ENCODE measurements around the gene RUNX2.

Gene RUNX2

DNA sequence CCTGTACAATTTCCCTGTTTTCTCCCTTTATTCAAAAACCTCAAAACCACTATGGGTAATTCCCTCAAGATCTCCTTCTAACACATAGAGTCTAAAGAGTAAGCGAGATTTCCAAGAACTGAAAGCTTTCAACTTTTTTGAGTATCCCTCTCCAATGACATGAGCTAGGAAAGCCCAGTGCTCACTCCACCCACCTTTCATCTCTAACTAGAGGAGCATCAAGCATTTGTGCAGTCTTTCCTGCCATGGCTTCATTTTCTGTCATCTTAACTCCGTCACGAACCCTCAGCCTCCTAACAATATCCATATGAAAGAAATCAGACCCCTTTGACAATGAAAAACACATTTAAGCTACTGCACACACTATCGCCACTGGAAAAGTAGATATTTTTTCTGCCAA, 141.5 kb downstream of the RUNX2 start:
- TF ChIP-seq TAF1 (IDR thresholded peaks at IDR 0.05; ENCODE audit: low read depth) = no peak
- no peak for TF ChIP-seq CEBPB (IDR thresholded peaks at IDR 0.05)
- no peak for TF ChIP-seq YY1 (IDR thresholded peaks at IDR 0.05; ENCODE audit: low read depth)
- no peak for TF ChIP-seq TCF12 (IDR thresholded peaks at IDR 0.05; ENCODE audit: low read depth)
- no peak for TF ChIP-seq EP300 (IDR thresholded peaks at IDR 0.05; ENCODE audit: borderline replicate concordance)
- no peak for TF ChIP-seq NFIC (IDR thresholded peaks at IDR 0.05)
- TF ChIP-seq CREB1 (IDR thresholded peaks at IDR 0.05; ENCODE audit: low read depth) = no peak
- TF ChIP-seq, protein P1, sequence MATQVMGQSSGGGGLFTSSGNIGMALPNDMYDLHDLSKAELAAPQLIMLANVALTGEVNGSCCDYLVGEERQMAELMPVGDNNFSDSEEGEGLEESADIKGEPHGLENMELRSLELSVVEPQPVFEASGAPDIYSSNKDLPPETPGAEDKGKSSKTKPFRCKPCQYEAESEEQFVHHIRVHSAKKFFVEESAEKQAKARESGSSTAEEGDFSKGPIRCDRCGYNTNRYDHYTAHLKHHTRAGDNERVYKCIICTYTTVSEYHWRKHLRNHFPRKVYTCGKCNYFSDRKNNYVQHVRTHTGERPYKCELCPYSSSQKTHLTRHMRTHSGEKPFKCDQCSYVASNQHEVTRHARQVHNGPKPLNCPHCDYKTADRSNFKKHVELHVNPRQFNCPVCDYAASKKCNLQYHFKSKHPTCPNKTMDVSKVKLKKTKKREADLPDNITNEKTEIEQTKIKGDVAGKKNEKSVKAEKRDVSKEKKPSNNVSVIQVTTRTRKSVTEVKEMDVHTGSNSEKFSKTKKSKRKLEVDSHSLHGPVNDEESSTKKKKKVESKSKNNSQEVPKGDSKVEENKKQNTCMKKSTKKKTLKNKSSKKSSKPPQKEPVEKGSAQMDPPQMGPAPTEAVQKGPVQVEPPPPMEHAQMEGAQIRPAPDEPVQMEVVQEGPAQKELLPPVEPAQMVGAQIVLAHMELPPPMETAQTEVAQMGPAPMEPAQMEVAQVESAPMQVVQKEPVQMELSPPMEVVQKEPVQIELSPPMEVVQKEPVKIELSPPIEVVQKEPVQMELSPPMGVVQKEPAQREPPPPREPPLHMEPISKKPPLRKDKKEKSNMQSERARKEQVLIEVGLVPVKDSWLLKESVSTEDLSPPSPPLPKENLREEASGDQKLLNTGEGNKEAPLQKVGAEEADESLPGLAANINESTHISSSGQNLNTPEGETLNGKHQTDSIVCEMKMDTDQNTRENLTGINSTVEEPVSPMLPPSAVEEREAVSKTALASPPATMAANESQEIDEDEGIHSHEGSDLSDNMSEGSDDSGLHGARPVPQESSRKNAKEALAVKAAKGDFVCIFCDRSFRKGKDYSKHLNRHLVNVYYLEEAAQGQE (IDR thresholded peaks at IDR 0.05; ENCODE audit: low read depth) = no peak
- no peak for TF ChIP-seq MAX (IDR thresholded peaks at IDR 0.05)
- TF ChIP-seq FOXM1 (IDR thresholded peaks at IDR 0.05; ENCODE audit: borderline replicate concordance, low read depth) = no peak
- no peak for TF ChIP-seq RAD21 (IDR thresholded peaks at IDR 0.05; ENCODE audit: low read depth)
- TF ChIP-seq EGR1 (IDR thresholded peaks at IDR 0.05) = no peak
- no peak for TF ChIP-seq TEAD4 (IDR thresholded peaks at IDR 0.05)
- TF ChIP-seq USF1 (IDR thresholded peaks at IDR 0.05) = no peak
- TF ChIP-seq ZBTB7A (IDR thresholded peaks at IDR 0.05; ENCODE audit: low read depth) = no peak

- TF ChIP-seq TEAD4 (IDR thresholded peaks at IDR 0.05) (no peak), CEBPB (IDR thresholded peaks at IDR 0.05) (no peak), TAF1 (IDR thresholded peaks at IDR 0.05; ENCODE audit: low read depth) (no peak), USF1 (IDR thresholded peaks at IDR 0.05) (no peak), RAD21 (IDR thresholded peaks at IDR 0.05; ENCODE audit: low read depth) (no peak), NFIC (IDR thresholded peaks at IDR 0.05) (no peak), TCF12 (IDR thresholded peaks at IDR 0.05; ENCODE audit: low read depth) (no peak), YY1 (IDR thresholded peaks at IDR 0.05; ENCODE audit: low read depth) (no peak), CREB1 (IDR thresholded peaks at IDR 0.05; ENCODE audit: low read depth) (no peak)
Observed at GRCh38 chr6:45470131-45470738, 142.1 kb downstream of the RUNX2 start.

DNA sequence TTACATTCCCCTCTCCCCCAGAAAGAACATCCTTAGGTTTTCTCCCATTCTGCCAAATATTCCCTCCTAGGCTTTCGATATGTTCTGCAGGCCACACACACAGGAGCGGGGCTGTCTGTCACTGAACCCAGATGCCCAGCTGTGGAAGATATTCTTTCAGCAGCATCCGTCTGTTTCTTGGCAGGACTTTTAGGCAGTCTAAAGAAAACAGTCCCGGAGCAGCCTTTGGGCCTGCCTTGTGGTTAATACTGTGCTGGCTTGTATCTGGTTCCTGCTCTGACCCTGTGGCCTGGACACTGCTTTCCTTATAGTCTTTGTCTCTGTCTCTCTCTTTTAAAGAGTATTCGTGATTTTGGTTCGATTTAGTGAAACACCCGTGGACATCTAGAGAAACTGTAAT, 144.3 kb downstream of the RUNX2 start:
- no peak for TF ChIP-seq TCF12 (IDR thresholded peaks at IDR 0.05; ENCODE audit: low read depth)
- TF ChIP-seq TEAD4 (IDR thresholded peaks at IDR 0.05) = no peak
- TF ChIP-seq CREB1 (IDR thresholded peaks at IDR 0.05; ENCODE audit: low read depth) = no peak
- TF ChIP-seq EP300 (IDR thresholded peaks at IDR 0.05; ENCODE audit: borderline replicate concordance) = no peak
- no peak for TF ChIP-seq NFIC (IDR thresholded peaks at IDR 0.05)
- TF ChIP-seq RAD21 (IDR thresholded peaks at IDR 0.05; ENCODE audit: low read depth) = no peak
- TF ChIP-seq, protein P1 (IDR thresholded peaks at IDR 0.05; ENCODE audit: low read depth) = no peak
- TF ChIP-seq FOXM1 (IDR thresholded peaks at IDR 0.05; ENCODE audit: borderline replicate concordance, low read depth) = no peak
- TF ChIP-seq USF1 (IDR thresholded peaks at IDR 0.05) = no peak
- no peak for TF ChIP-seq MAX (IDR thresholded peaks at IDR 0.05)
- TF ChIP-seq TAF1 (IDR thresholded peaks at IDR 0.05; ENCODE audit: low read depth) = no peak
- no peak for TF ChIP-seq ZBTB7A (IDR thresholded peaks at IDR 0.05; ENCODE audit: low read depth)

GRCh38 chr6:45473121-45473993, 145.2 kb downstream of the RUNX2 start:
- TF ChIP-seq FOXM1 (IDR thresholded peaks at IDR 0.05; ENCODE audit: borderline replicate concordance, low read depth) = no peak
- TF ChIP-seq YY1 (IDR thresholded peaks at IDR 0.05; ENCODE audit: low read depth) = no peak
- no peak for TF ChIP-seq RAD21 (IDR thresholded peaks at IDR 0.05; ENCODE audit: low read depth)
- no peak for TF ChIP-seq TCF12 (IDR thresholded peaks at IDR 0.05; ENCODE audit: low read depth)
- no peak for TF ChIP-seq CEBPB (IDR thresholded peaks at IDR 0.05)
- TF ChIP-seq CREB1 (IDR thresholded peaks at IDR 0.05; ENCODE audit: low read depth) = no peak
- no peak for TF ChIP-seq NFIC (IDR thresholded peaks at IDR 0.05)
- TF ChIP-seq EP300 (IDR thresholded peaks at IDR 0.05; ENCODE audit: borderline replicate concordance) = no peak
- no peak for TF ChIP-seq MAX (IDR thresholded peaks at IDR 0.05)
- TF ChIP-seq TAF1 (IDR thresholded peaks at IDR 0.05; ENCODE audit: low read depth) = no peak
- TF ChIP-seq USF1 (IDR thresholded peaks at IDR 0.05) = no peak
- TF ChIP-seq ZBTB7A (IDR thresholded peaks at IDR 0.05; ENCODE audit: low read depth) = no peak
- no peak for TF ChIP-seq EGR1 (IDR thresholded peaks at IDR 0.05)
- no peak for TF ChIP-seq TEAD4 (IDR thresholded peaks at IDR 0.05)
- TF ChIP-seq, protein P1 (IDR thresholded peaks at IDR 0.05; ENCODE audit: low read depth) = no peak
